Raji (cell line): ENCODE data around the gene RASSF10.

Experiments
- POLR2A ChIP-seq: IDR thresholded peaks from 2 replicates; pipeline ENCODE4 v1.6.1; 2011; ENCODE audit warnings: low read depth, low read length, control low read depth; ENCODE audit not compliant: insufficient read depth

RASSF10 gene

DNA sequence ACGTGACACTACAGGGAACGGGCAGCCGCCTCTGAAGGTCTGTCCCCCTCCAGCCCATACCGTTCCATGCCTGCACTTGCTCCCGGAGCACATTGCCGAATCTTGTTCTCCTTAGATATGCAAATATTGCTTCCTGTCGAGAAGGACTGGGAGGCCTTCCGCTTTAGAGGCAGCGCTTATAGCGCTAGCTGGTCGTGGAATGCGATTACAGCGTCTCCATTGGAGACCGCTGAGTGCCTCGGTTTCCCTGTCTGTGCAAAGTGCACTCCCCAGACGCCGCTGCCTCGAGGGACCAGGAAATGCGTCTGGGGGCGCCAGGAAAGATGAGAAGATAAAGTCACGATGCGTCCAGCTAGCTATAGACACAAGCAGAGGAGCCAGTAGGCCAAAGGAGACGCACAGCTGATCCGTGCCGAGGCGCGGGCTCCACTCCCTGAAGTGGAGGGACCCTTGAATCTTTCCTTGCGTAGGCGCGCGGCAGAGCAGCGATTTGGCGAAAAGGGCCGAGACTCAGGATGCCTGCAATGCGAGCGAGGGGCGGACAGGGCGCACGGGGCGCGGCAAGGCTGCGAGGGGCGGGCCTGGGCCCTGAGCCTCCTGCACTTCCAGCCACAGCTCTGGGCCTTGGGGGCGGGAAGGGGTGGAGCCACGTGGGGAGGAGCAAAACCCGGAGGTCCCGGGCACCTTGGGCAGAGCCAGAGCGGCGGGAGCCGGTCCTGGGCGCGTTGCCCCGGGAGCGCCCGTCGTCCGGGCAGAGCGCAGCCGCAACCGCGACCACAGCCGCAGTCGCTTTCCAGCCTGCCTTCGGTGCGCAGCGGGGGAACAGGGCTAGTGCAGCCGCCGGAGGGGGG, at the start of gene RASSF10:
RASSF10 (plus strand) TSS at position 692 of the 851 bp plus-strand sequence. CDS start 261 bp downstream, outside the sequence.
- TF ChIP-seq POLR2A: no peak

DNA sequence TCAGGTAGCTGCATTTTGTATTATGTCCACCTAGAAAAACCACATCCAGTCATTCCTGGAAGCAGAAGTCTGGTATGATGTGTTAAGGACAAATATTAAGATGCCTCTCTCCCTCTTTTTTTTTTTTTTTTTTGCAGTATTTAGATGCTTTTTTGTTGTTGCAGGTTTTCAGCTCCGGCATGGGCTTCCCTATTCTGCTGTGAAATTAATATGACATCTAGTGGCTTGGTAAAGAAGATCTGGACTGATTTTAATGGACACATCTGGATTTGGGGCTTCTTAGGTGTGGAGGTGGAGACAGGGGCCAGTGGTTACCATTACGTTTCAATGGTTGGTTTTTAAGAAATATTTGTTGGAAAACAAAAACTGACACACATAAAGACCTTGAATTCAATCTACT, 47.5 kb upstream of the RASSF10 start:
- TF ChIP-seq POLR2A: no peak

DNA sequence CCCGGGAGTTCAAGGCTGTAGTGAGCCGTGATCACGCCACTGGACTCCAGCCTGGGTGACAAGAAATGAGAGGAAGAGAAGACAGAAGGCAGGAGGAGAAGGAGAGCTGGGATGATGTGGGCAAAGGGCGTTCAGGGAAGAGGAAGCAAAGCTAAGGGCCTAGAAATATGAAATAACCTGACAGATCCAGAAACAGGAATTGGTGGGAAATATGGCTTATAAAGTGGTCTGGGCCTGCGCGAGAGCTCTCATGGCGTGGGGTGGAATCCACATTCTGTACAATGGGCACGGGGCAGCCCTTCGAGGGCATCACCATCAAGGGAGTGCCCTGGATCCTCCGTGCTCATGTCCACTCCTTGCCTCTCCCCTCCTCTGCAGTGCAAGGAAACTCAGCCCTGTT, 46.8 kb upstream of the RASSF10 start:
- no peak for TF ChIP-seq POLR2A

DNA sequence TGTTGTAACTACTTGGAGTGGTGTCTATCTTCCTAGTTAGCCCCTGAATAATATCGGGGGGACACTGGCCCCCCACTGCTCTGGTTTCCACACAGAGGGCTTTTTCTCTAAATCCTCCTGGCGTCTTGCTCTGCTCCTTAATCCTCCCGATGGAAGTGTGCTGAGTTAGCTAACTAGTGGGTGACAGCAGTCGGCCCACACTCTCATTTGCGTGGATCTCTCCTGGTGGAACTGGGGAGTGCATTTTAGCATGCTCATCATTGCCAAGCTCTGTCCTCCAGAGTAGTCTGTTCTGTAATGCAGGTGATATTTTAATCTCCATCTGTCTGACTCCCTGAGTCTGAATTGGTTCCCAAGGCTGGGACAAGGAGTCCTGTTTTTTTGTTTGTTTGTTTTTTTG, 46.1 kb upstream of the RASSF10 start:
- no peak for TF ChIP-seq POLR2A

DNA sequence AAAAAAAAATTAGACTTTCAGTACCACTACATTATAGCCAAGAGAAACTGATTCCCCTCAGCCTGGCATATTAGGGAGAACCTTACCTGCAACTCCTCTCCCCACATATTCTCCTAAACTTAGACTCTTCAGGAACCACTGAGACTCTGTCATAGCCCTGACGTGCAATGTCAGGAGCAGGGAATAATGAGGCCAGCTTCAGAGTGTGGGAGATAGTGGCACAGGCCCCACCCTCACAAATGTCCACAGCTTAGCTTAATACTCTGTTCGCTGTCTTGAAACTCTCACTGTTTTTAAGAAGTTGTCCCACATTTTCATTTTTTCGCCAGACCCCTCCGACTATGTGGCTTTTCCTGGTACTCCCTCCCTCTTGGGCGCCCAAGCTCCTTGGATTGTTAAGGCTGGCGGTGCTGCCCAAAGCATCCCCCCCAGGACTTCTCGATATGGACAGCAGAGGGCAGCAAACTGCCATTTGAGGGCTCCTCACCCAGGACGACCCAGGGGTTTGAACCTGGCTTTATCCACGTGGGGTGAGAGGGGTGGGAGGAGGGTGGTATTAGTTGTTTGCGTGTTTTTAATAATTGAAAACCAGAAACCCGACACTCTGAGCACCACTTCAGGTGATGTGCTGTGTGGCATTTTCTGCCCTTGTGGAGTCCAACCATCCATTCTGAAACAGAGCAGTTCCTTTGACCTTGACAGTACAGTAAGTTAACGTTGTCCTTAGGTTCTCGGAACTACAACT, 45.2 kb upstream of the RASSF10 start:
- no peak for TF ChIP-seq POLR2A

DNA sequence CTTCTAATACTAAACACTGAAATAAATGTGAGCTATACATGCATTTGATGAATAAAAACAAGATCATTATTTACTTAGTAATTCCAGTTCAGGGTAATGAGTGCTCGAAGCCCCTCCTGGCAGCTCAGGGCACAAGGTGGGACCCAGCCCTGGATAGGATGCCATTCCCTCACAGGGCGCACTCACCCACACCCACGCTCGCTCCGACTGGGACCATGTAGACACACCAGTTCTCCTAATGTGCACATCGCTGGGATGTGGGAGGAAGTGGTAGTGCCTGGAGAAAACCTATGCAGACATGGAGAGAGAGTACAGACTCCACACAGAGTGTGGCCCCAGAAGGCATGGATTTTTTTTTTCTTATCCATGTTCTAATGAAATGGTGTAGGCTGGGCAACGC, 44.5 kb upstream of the RASSF10 start:
- TF ChIP-seq POLR2A: no peak

DNA sequence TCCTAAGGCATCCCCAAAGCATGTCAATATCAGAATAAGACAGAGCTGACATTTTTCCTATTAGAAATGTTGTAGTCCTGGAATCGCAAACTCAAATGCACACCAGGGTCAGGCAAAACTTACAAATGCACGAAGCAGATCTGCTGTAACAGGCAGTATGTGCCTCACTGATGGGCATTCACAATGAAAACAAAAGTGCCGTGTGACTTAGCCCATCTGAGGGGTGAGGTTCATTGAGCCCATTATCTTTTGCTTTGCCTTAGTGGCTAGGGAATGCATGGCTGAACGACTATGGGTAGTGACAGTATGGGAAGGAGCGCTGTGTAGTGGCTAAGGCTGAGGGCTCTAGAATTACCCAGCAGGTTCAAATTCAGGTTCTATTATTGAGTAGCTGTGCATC, 43.1 kb upstream of the RASSF10 start:
- TF ChIP-seq POLR2A: no peak

DNA sequence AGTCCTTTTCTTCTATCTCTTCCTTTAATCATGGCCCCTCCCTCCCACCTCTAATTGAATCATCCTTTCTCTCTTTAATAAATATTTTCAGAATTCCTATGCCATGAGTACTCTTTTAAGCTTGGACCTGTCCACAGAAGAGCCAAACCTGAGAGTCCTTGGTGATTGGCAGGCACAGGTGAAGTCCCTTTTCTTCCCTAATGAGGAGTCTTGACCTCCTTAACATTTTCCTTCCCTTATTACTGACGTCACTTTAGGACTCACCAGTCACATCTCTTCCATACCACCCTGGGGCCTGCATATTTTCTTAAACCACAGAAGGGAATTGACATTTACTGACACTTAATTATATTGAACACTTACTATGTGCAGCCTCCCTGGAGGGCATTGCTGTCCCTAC, 41.0 kb upstream of the RASSF10 start:
- TF ChIP-seq POLR2A: no peak

DNA sequence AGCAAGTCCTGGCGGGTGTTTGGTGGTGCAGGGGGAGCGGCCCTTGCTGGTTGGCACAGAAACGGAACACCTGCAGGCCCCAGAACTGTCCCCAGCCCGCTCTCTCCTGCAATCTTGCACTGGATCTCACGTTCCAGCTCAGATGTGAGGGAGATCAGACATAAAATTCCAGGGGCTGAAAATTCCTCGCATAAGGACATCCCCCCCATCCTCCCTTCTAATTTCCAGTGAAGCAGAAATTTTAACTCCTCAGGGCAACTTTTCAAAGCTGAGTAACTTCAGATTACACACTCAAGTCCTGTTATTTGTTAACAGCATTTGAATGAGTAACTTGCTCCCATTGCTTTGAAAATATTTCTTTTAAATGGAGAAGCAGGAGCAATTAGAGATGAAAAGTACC, 40.3 kb upstream of the RASSF10 start:
- no peak for TF ChIP-seq POLR2A

DNA sequence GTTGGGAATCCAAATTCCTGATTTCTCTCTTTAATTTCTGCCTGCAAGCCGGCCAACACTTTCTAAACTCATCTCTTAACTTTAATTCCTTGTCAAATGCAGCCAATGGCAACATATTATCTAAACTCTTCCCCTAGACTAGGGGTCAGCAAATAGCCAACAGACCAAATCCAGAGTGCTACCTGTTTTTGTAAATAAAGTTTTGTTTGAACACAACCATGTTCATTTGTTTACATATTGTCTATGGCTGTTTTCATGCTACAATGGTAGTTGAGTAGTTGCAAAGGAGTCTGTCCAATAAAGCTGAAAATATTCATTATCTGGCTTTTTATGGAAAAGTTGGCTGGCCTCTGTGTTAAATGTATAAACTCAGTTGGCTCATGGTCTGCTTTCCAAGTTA, 37.2 kb upstream of the RASSF10 start:
- no peak for TF ChIP-seq POLR2A

DNA sequence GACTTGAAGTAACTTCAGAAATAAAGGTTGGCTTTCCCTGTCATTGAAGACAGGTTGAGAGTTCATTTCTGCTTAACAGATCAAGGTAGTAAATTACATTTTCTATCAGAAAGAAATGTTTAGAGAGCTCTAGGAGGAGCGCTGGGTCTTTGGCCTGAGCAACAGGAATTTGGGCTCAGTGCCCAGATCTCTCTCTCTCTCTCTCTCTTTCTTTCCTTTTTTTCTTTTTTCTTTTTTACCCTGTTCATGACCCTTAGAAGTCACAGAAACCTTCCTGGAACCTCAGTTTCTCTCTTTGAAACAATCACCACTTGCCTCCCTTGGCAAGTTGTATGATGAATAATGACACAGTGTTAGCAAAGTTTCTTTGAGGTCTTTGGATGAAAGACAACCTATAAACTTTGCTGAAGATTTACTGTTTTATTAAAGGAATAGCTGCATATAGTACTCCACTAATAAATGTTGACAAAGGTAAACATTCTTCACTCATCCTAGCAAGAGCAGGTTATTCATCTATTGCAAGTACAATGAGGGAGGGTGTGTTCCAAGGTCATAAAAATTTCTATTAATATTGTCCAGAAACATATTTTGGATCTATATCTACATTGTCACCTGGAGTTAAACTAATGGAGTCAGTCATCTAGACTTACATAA, 35.5 kb upstream of the RASSF10 start:
- TF ChIP-seq POLR2A: no peak

DNA sequence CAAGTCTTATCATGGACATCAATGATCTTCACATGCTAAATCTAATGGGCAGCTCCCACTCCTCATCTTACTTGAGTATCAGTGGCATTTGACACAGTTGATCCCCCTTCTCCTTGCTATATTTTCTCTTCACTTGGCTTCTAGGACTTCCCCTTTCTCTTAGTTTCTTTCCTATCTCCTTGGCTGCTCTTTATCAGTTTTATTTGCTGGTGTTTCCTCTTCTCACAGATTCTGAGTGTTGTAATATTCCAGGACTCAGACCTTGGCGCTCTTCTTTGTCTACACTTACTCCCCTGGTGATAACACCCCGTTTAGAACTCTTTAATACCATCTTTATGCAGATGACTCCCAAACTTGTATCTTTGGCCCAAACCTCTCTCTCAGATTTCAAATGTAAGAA, 33.9 kb upstream of the RASSF10 start:
- TF ChIP-seq POLR2A: no peak

DNA sequence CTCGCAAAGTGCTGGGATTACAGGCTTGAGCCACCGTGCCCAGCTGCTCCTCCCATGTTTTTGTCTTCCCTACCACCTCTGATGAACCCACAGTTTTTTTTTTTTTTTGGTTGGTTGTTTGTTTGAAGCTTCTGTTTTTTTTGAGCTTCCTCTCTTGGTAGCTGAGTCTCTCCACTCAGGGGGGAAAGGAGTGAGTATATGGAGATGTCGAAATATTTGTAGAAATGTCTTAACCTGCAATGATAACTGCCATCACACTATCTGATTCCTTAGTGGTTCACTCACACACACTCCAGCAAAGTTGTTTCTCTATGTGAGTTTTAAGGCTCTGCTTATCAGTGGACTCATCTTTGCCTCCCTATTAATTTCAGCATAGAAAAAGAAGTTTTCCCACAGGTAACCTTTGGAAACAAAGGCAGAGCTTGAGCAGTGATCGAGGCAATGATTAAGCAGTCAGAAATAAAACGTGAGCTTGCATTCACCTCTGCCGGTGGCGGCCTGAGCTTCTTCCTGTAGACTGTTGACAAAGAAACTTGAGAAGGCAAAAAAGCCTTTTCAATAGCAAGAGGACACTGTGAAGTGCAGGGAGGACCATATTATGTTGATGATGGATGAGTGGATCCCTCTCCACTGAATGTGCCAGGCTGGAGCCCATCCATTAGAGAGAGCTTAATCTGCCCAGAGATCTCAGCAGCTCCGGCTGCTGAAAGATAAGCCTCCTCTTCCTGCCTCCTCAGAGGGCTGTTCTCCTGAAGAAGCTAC, 29.0 kb upstream of the RASSF10 start:
- no peak for TF ChIP-seq POLR2A

DNA sequence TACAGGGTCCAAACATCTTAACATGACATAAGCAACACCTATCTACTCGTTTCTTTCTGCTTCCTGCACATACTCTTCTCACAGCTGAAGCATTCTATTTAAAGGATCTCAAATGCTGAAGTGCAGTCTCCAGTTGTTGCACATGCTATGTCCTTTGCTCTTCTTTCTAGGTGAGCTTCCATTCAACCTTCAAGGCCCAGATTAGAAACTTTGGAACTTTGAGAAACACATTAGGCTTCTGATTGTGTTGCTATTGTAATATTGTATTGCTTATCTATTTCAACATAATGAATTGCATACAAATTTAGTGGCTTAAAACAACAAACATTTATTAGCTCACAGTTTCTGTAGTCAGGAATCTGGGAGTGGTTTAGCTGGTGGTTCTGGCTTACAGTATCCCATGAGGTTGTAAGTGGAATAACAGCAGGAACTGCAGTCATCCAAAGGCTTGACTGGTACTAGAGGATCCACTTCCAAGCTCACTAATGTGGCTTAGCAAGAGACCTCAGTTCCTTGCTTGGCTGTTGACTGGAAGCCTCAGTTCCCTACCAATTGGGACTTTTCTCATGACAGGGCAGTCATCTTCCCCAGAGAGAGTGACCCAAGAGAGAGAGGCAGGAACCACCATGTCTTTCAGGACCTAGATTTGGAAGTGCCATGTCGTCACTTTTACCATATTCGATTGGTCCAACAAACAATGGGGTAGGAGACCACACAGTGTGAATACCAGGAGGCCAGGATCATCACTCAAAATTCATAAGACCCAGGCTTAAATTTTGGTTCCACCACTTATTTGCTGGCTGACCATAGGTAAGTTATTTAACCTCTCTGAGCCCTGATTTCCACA, 27.2 kb upstream of the RASSF10 start:
- no peak for TF ChIP-seq POLR2A
